HK-2 (cell line): ENCODE measurements around the gene ZNF629.

Experiments used
- DNase-seq: peaks from one replicate; pipeline ENCODE4 v3.0.0-alpha.2; 2018; ENCODE audit not compliant: unreplicated experiment

The ZNF629 gene

GRCh38 chr16:30786115-30786935, 680 bp downstream of the ZNF629 start:
- DNase-seq = peak; percentile 48

DNA sequence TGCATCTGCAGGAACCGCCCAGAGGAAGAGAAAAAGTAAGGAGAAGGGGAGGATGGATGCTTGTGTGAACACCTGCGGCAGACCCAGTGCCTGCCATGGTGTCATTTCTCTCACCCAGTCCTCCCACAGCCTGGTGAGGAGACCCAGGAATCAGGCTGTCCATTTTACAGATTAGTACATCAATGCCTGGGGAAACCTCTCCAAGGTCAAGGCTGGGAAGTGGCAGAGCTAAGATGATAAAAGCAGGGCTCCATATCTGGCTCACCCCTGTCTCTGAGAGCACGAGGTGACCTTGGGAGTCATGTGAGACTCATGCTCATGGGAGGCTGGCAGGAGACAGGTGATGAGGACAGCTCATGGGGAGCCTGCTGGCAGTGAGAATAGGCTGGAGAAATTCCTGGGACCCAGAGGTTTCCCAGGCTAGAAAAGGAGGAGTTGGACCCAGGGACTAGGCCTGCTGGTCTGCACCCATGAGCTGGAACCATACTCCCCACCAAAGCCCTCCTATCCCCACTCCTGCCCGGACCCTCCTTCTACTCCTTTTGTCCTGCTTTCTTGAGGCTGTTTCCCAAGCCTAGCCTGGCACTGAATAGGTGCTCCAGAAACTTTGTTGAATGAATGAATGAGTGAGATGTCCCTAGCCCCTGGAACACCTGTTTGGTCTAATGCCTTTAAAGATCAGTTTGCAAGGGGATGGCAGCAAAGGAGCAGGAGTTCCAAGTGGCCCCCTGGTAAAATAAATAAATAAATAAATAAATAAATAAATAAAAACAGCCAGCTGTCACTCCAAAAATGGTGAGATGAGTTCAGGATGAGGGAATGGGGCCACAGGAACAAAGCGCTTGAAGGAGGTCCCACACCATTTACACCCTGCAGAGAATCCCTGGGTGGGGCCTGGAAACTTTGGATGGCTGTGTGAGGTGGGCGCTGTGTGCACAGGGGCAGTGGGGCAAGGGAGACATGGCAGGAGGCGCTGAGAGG, 1.6 kb downstream of the ZNF629 start:
- no peak for DNase-seq

- no peak for DNase-seq
Measured at GRCh38 chr16:30784215-30784614, 2.8 kb downstream of the ZNF629 start.

DNA sequence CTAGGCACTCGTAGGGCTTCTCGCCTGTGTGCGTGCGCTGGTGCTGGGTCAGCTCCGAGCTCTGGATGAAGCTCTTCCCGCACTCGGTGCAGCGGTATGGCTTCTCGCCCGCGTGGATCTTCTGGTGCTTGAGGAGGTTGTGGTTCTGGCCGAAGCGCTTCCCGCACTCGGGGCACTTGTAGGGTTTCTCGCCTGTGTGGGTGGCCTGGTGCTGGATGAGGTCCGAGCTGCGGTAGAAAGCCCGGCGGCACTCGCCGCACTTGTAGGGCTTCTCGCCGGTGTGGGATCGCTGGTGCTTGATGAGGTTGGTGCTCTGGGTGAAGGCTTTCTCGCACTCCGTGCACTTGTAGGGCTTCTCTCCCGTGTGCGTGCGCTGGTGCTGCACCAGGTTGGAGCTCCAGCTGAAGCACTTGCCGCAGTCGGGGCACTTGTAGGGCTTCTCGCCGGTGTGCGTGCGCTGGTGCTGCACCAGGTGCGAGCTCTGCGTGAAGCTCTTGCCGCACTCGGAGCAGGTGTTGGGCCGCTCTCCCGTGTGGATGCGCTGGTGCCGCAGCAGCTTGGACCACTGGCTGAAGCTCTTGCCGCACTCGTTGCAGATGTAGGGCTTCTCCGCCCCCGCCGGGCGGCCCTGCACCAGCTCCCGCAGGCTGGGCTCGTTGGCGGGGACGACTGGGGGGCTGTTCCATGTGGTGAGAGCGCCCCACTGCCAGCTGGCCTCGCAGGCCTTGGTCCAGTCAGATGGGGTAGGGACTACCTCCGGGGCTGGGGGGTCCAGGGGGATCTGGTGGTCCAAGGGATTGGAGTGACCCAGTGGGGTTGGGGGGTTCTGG, 3.5 kb downstream of the ZNF629 start:
- no peak for DNase-seq

DNA sequence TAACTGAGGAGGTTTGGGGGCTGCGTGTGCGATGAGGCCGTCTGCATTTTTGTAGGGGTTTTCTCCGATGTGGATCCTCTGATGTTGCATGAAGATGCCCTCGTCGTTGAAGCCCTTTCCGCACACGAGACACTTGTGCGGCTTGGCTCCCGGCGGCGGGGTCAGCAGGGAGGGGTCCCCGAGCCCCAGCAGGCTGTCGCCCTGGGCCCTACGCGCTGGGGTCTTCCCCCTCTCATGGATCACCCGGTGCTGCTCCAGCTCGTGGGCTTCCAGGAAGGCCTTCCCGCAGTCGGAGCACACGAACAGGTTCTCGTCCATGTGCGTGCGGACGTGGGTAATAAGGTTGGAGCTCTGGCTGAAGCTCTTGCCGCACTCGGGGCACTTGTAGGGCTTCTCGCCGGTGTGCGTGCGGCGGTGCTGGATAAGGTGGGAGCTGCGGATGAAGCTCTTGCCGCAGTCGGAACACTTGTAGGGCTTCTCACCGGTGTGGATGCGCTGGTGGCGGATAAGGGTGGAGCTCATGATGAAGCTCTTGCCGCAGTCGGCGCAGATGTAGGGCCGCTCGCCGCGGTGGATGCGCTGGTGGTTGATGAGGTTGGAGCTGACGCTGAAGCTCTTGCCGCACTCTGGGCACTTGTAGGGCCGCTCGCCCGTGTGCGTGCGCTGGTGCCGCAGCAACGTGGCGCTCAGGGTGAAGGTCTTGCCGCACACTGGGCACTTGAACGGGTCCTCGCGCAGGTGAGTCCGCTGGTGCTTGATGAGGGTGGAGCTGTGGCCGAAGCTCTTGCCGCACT, 4.3 kb downstream of the ZNF629 start:
- no peak for DNase-seq

DNA sequence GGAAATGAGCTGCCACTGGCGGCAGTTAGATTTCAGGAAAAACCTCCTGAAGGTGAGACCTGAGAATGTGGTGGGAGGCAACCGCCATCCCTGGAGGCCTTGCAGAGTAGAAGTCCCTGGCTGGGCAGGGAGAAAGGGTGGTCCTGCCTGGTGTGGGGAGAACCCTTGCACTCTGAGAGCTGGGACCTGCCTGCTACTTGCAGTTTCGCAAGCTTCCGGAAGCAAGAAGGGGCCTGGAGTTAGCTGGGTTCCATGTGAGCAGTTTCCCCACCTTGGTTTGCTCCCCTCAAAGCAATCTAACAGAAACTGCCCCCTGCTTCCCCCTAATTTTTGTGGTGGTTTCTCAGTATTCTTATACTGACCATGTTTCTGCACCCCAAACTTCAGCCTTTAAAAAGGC, 6.5 kb downstream of the ZNF629 start:
- no peak for DNase-seq

- no peak for DNase-seq
Measured at GRCh38 chr16:30780021-30780420, 7.0 kb downstream of the ZNF629 start.

DNA sequence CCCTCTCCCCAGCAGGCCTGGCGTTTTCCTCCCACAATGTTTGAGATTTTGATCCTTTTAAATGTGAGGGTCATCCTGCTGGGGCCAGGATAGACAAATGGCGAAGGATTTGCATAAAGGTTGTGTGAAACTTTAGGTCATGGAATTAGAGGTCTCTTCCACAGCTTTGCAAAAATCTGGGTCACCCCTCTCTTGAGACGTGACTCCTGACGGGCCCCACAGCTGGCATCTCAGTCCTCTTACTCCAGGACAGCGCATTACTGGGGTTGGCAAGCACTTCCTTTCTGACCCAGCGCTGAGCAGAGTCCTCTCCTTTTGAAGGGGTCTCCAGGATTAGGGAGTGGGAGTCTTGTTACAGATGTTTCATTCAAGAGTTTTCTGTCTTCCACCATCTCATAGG, 7.4 kb downstream of the ZNF629 start:
- DNase-seq = no peak

DNA sequence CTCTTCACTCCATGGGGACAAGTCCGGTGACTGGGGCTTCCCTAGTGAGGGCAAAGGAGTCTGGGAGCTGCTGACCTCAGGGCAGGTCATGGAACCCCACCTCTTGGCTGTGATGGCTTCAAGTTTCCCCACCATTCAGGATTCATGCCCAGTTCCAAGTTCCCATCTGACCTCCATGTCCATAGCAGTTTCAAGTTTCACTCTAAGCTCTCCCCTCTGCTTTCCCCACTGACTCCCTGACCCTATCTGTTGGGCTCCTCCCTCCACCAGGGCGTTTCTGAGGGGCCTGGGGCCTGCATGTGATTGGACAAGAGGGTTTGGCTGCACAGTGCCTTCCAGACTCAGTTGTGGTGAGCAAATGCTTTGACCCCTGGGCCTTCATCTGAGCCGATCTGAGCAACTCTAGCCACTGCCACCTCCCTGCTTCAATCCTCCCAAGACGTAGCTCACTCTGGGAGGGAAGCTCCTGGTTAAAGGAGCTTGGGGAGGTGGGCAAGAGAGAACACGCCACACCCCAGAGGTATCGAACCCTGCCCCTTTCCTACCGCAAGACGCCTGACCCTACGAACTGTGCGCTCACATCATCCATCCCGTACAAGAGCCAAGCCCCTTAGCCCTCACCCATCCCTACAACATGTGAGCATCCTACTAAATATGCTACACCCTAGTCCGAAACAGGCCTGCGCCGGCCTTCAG, 8.3 kb downstream of the ZNF629 start:
- DNase-seq = no peak

GRCh38 chr16:30777591-30778297, 9.3 kb downstream of the ZNF629 start:
- no peak for DNase-seq

GRCh38 chr16:30775392-30776188, 11.4 kb downstream of the ZNF629 start:
- peak; percentile 80 for DNase-seq

GRCh38 chr16:30775131-30775391, 11.9 kb downstream of the ZNF629 start:
- no peak for DNase-seq

DNA sequence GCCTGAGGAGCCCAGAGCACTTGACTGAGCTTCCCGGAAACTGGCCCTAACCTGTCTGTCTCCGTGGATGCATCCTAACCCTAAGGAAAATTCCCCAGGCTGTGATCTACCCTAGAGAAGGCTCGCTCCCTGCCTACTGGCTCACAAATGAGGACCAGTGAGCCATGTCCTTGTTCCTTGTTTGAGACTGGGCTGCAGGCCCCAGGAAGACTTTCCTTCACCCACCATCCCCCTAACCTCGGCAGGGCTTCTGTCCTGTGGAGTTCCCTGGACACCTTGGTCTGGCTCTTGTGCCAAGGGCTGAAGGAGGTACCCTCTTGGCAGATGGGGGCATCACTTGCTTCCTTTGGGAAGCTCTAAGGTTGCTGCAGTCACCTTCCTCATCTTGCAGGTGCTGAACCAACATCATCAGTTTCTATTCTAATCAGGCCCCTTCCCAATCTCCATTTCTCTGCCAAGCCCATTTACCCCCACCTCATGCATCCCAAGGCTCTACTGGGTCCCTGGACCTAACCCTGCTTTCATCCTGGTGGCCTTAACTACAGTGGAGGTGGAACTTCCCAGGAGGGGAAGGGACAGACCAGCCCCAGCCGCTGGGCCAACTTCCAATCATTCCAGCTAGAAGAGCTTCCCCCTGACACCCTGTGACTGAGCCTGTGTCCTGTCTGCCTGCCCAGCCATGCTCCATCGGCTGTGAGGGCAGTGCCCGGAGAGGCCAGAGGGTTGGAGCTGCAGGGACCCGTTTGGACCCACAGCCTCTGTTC, 12.5 kb downstream of the ZNF629 start:
- peak; percentile 31 for DNase-seq

DNA sequence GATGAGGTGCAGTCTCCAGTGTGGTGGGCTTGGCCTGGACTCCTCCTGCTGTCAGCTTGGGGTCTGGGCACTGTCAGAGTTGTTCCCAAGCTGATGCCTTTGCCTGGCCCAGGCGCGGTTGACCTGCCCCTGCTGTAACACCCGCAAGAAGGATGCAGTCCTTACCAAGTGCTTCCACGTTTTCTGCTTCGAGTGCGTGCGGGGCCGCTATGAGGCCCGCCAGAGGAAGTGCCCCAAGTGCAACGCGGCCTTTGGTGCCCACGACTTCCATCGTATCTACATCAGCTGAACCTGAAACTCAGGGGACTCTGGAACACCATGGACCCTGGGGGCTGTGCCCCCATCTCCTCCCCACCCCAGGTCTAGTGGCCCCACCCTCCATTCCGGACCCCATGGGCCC, 13.2 kb downstream of the ZNF629 start:
- no peak for DNase-seq

- no peak for DNase-seq
Measured at GRCh38 chr16:30771726-30772125, 15.3 kb downstream of the ZNF629 start.

DNA sequence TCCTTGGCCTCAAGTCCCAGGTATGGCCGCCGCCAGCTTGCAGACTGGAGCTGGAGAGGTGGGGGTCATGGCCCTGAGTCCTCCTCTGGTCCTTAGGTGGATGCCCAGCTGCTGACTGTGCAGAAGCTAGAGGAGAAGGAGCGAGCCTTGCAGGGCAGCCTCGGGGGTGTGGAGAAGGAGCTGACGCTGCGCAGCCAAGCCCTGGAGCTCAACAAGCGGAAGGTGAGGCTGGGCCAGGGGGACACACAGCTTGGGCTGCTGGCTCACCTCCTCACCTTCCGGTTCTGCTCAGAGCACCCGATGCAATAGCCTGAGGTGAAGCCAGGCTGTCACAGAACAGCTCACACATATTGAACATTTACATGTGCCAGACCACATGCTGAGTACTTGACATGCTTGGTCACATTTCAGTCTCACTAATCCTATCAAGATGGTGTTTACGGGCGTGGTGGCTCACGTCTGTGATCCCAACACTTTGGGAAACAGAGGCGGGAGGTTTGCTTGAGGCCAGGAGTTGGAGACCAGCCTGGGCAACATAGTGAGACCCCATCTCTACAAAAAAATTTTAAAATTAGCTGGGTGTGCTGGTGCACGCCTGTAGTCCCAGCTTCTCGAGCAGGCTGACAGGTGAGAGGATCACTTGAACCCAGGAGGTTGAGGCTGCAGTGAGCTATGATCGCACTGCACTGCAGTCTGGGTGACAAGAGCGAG, 17.5 kb downstream of the ZNF629 start:
- DNase-seq = no peak

GRCh38 chr16:30768583-30769181, 18.3 kb downstream of the ZNF629 start:
- no peak for DNase-seq
